Esophagus squamous epithelium (tissue), 4 donors: ENCODE results near the gene OSBPL8.

Experiments
- POLR2A ChIP-seq, 4 donors: fragments of 450-650 bp; IDR thresholded peaks; one replicate each; pipeline ENCODE4 v1.6.1; 2017; ENCODE audit warnings: antibody characterized with exemption in 4 of 4, mild to moderate bottlenecking in 4 of 4, moderate library complexity in 3 of 4
- TF ChIP-seq, protein P1 (sequence below), 6 experiments: fragments of 450-650 bp in 4 of 6; fragments of 200-600 bp in 2 of 6; sonication (generic) in 2 of 6; IDR thresholded peaks; one replicate each; pipeline ENCODE4 v1.5.1; 2016 to 2019; ENCODE audit warnings: antibody characterized with exemption in 6 of 6, mild to moderate bottlenecking in 4 of 6, moderate library complexity in 4 of 6

- TF ChIP-seq, protein P1, sequence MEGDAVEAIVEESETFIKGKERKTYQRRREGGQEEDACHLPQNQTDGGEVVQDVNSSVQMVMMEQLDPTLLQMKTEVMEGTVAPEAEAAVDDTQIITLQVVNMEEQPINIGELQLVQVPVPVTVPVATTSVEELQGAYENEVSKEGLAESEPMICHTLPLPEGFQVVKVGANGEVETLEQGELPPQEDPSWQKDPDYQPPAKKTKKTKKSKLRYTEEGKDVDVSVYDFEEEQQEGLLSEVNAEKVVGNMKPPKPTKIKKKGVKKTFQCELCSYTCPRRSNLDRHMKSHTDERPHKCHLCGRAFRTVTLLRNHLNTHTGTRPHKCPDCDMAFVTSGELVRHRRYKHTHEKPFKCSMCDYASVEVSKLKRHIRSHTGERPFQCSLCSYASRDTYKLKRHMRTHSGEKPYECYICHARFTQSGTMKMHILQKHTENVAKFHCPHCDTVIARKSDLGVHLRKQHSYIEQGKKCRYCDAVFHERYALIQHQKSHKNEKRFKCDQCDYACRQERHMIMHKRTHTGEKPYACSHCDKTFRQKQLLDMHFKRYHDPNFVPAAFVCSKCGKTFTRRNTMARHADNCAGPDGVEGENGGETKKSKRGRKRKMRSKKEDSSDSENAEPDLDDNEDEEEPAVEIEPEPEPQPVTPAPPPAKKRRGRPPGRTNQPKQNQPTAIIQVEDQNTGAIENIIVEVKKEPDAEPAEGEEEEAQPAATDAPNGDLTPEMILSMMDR (IDR thresholded peaks at IDR 0.05): no peak
- no peak for TF ChIP-seq POLR2A (IDR thresholded peaks at IDR 0.05)
Observed at GRCh38 chr12:76533331-76533730, 26.2 kb downstream of the OSBPL8 start.
